T47D (cell line): Measurements from ENCODE around the gene EPGN.

Experiments used
- DNase-seq, 2 experiments: peaks; one replicate each; pipeline versions ENCODE4 v3.0.0 to v3.0.0-alpha.2; 2011 to 2012; ENCODE audit warnings: low read depth in 1 of 2, low spot score in 1 of 2
- JUND ChIP-seq: IDR thresholded peaks from 2 replicates; pipeline ENCODE4 v1.6.1; 2012; ENCODE audit warnings: low read depth
- in situ Hi-C: cut with HindIII; loops from 2 replicates; pipeline ENCODE4 v1.10.0; 2016; ENCODE audit warnings: low sequenced_read_pairs, low pct_unique_long_range_greater_than_20kb

The EPGN gene

DNA sequence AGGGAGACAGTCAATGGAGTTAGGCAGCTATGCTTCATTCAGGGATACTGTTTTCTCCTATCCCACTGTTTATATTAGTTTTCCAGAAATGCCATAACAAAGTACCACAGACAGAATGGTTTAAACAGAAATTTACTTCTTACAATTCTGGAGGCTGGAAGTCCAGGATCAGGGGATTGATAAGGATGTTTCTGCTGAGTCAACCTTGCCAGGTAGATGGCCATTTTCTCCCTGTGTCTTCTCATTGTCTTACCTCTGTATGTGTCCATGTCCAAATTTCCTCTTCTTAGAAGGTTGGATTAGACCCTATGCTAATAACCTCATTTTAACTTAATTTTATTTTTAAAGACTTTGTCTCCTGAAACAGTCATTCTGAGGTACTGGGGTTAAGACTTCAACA, 20.5 kb upstream of the EPGN start:
- in situ Hi-C loops, result no loop called here
- DNase-seq, result no peak
- TF ChIP-seq JUND, result no peak

DNA sequence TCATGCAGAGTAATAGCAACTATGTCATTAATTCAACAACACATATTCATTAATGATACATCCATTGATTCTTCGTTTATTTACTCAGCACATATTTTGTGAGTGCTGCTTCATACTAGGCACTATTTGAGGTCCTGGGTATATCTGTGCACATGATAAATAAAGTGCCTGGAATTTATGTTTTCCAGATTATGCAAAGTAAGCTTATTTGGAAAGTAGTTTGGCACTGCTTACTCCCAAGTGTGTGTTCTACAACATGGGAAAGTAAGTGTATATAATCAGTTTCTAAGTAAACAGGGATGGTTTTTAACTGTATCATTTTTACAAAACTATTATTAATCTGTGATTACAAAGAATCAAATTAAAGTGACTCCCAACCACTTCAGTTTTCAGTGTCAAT, 16.8 kb upstream of the EPGN start:
- no peak for DNase-seq
- in situ Hi-C loops, result no loop called here
- no peak for TF ChIP-seq JUND

DNA sequence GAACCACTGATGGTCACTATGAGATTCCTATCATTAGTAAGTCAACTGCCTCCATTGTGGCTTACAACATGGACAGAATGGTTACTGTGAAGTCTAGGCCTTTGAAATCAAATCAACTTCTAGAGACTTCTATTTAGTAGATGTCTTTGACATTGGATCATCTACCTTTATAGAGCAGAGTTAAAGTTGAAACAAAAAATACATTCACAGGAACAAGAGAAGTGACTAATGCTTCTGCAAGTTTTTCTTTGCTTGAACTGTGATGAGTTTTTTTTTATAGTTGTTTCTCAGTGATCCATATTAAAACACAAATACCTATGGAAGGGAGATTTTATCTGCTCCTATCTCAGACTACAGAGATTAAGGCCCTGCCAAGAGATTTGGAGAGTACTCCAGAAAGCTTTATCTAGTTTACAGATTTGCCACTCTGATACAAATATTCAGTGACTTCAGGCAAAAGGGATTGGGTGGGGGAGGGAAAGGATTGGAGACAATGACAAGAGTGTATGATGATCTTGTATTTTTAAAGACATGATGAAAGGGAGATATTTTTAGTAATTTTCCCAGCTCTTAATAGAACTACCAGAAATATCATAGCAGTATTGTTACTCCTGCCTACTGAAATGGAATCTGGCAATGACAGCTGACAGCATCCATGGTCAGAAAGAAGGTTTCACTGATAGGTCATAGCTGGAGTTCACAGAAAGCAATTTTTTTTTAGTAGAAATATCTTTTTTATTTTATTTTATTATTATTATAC, 16.0 kb upstream of the EPGN start:
- TF ChIP-seq JUND, result no peak
- in situ Hi-C loops, result no loop called here
- DNase-seq, result no peak

DNA sequence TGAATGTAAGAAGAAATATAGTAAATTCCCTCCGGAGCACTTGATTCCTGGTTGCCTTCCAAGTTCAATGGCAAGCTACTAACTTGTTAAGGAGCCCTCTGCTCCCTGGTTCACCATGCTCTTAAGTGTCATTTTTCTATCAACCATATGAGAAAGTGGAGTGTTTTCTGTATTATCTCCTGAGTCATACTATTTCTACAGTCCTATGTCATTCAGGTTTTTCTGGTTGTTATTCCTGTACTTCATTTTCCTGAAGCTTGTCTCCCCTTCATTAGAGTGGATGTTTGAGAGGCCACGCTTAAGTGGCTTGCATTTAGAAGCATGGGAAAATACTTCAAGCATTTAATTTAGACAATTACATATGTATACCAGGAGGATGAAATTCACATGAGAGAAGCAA, 14.7 kb upstream of the EPGN start:
- TF ChIP-seq JUND, result no peak
- no peak for DNase-seq

DNA sequence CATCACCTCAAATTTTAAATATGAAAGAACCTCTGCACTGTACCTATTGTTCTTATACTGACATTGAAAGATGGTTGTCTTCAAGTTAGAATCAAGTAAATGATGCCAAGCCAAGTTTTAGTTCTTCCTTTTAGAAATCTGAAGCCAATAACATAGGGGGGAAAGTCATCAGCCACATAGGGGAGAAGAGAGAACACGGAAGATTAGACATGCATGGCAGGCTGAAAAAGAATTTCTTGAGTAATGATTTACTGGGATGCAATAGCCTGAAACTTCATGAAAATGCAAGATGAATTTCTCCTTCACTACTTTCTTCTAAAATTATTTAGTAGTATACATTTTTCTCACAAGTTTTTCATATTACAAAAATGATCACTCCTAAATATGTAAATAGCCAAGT, 13.6 kb upstream of the EPGN start:
- in situ Hi-C loops, result no loop called here
- no peak for TF ChIP-seq JUND
- DNase-seq, result no peak

More for the DNA sequence above, 14.7 kb upstream of the EPGN start:
- in situ Hi-C loops, result no loop called here

DNA sequence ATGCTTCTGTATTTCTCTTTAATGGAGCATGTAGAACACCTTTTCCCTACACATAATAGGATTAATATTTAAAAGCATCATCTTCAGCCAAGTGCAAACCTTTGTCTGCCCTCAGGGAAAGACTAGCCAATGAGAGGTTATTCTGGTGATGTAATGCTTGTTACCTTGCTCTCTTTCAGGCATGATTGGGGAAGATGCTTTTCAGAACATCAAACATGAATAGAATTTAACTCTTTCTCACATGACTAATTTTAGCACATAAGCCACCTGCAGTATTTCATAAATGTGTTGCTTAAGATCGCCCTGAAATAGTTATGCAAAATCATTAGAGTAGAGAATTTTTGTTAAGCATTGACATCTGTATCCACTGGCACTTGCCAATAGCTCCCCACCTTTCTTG, 10.7 kb upstream of the EPGN start:
- in situ Hi-C loops, result no loop called here
- no peak for TF ChIP-seq JUND
- no peak for DNase-seq

DNA sequence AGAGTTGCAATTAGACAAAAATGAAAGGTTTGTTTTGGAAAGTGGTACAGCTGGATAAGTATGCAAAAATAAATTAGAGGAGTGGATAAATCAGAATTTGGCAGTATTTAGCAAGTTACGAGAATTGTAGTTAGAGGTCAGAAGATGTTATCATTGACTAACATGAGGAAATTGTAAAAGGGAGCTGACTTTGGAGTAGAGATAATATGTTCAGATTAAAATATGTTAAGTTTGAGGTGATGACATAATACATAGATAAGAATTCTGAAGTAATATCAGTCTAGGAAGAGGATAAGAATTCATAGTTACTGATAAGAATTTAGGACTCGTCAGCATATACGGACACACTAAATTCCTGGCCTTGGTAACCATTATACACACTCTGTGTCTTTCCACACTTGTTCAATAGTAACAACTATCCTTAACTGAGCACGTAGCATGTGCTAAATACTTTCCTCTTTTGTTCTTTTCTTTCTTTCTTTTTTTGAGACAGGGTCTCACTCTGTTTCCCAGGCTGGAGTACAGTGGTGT, 4.1 kb upstream of the EPGN start:
- in situ Hi-C loops, result no loop called here
- DNase-seq, result no peak
- TF ChIP-seq JUND, result no peak

DNA sequence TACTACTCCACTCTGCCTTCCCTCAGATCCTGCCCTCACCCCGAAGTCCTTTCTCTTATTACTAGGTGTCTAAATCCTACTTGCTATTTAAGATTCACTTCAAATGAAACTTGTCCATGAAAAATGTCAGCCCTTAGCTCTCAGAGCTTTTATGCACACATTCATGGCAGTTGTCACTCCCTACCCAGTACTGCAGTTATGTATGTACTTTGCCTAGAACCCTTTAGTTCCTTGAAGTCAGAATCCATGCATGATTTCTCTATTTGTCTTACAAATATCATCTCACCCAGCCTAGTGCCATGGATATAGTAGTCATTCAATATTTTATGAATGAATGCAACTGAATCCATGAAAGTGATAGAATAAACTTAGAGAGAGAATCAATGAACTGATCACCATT, 3.3 kb upstream of the EPGN start:
- no peak for DNase-seq
- in situ Hi-C loops, result no loop called here
- TF ChIP-seq JUND, result no peak

DNA sequence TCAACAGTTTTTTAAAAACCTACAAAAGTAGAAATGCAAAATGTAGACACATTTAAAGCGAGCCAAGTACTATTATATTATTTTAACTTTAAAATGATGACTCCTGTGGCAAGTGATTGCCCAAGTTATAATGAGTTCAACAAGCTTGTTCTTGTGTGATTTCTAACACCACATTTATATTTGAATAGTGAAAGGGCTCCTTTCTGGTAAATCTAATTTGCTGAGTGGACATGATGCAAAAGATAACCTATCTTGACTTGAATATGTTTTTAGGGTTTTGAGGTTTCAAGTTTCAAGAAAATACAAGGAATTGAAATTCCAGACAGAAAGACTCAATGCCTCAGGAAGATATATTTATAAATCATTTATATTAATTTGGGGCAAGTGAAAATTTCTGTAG, 1.1 kb upstream of the EPGN start:
- DNase-seq, result no peak
- no peak for TF ChIP-seq JUND
- in situ Hi-C loops, result no loop called here

DNA sequence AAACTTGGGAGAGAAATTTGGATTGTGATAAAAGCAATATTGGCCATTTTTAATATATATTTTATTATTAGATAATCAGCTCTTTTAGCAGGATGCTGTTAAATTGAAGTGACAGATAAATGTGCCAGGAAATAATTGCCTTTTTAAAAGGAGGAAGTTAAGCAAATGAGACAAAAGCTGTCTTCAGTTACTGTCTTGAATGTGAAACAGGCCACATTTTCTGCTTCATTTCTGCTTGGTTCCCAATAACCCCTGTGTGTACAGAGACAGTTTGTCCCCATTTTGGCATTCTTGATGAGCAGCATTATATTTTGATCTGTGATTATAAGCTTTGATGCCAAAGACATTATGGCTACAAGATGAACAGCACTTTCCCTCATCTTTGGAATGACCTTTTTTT, 953 bp downstream of the EPGN start:
- in situ Hi-C loops, result no loop called here
- no peak for TF ChIP-seq JUND
- no peak for DNase-seq

DNA sequence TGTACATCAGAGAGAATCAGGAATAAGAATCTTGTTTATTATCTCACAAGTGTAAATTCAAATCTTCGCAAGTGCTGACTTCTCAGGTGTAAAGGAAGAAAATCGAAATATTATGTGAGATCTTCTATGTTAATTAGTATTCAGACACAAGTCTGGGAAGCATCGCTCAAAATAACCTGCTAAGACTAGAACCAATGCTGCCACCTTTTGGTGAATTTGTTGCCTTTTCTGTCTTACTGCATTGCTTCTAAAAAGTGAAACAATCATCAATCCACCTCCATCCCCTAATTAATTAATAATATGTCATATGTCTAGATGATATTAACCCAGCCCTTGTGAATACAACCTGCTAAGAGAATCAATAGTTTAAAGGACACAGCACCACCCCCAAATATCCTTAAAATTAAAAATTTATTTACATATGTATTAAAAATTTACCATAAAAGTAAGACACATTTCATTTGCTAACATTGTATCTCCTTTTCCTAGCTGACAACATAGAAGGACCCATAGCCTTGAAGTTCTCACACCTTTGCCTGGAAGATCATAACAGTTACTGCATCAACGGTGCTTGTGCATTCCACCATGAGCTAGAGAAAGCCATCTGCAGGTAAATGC, 3.5 kb downstream of the EPGN start:
- TF ChIP-seq JUND, result no peak
- DNase-seq, result peak in 1 of 2 experiments; percentile 70
- in situ Hi-C loops, result no loop called here

DNA sequence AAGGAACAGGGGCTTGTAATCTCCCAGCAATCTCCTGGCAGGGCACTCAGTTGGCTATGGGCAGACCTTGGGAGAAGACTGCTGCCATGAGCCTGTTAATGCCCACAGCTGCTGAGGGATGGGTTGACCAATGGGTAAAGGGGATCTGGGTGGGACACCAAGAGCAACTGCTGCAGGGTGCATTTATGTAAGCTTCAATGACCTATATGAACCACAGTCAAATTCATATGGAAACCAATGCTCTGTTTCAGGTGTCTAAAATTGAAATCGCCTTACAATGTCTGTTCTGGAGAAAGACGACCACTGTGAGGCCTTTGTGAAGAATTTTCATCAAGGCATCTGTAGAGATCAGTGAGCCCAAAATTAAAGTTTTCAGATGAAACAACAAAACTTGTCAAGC, 6.1 kb downstream of the EPGN start:
- no peak for TF ChIP-seq JUND
- in situ Hi-C loops, result no loop called here
- DNase-seq, result no peak

DNA sequence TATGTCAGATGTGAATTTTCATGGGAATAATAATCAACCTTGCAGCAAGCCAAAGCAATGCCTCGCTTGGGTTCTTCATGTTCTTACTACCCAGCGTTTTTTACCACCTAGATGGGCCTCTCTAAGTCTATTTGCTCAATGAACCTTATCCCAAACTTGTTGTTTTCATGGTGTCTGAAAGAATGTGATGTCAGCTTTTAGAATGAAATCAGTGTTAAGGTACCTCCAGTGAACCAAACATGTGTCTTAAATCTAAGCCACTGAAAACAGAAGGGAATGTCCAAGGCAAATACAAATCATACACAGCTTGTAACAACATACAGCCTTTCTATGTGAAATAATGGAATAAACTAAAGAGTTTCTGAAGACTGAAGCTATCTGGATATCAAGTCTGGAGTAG, 6.7 kb downstream of the EPGN start:
- no peak for TF ChIP-seq JUND
- in situ Hi-C loops, result no loop called here
- DNase-seq, result no peak

DNA sequence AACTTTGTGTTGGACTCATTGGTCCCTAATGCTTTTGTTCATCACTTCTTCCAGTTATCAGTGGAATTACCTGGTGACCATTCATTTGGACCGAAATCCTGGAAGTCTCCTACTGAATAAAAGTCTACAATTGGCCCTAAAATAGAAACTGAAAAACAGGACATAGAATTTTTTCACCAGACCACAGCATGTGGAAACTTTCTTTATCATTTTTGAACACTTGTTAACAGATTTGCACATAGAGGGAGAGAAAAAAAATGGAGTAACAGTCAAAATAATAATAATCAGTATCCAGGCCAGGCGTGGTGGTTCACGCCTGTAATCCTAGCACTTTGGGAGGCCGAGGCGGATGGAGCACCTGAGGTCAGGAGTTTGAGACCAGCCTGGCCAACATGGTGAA, 7.1 kb downstream of the EPGN start:
- in situ Hi-C loops, result no loop called here
- no peak for DNase-seq

More for the DNA sequence above, 7.1 kb downstream of the EPGN start:
- TF ChIP-seq JUND, result no peak
